MCF 10A (cell line): ENCODE results near the gene TRPM5. TPM values are rescaled to one million over a fixed set of nuclear protein-coding genes. Genes with fewer than 3 reads are reported as not detected.

Experiments
- BruUV-seq: library from RNA; stranded (reverse); fragments of 400-500 nt; replicated peaks from 2 replicates; lab custom pipeline; 2021; lab: Mats Ljungman, UMichigan
- CTCF ChIA-PET: fragments of 300-600 bp; sonication (Branson Sonifier 250); formaldehyde crosslinking; extraction: SDS; loops from one replicate; lab custom pipeline; 2021; ENCODE audit warnings: antibody characterized with exemption, inconsistent platforms; lab: Yijun Ruan, JAX
- POLR2A ChIA-PET: fragments of 300-600, 350-650 bp; sonication (Branson Sonifier 250); formaldehyde crosslinking; extraction: SDS; loops from one replicate; lab custom pipeline; 2020; ENCODE audit warnings: antibody characterized with exemption, inconsistent platforms; lab: Yijun Ruan, JAX
- DNase-seq: peaks from one replicate; pipeline ENCODE4 v3.0.0-alpha.2; 2018; ENCODE audit not compliant: unreplicated experiment
- H3K27ac Mint-ChIP-seq: one replicate; pipeline ENCODE4 v1.8.0; 2022; ENCODE audit warnings: mild to moderate bottlenecking, low read depth, mixed read lengths; ENCODE audit not compliant: unreplicated experiment
- H3K27me3 Mint-ChIP-seq: one replicate; pipeline ENCODE4 v1.8.0; 2022; ENCODE audit warnings: mixed read lengths; ENCODE audit not compliant: insufficient read depth, unreplicated experiment
- H3K36me3 Mint-ChIP-seq: one replicate; pipeline ENCODE4 v1.8.0; 2022; ENCODE audit warnings: mild to moderate bottlenecking, moderate library complexity, mixed read lengths; ENCODE audit not compliant: insufficient read depth, unreplicated experiment
- H3K4me1 Mint-ChIP-seq: one replicate; pipeline ENCODE4 v1.8.0; 2022; ENCODE audit warnings: mixed read lengths; ENCODE audit not compliant: insufficient read depth, unreplicated experiment
- H3K4me3 Mint-ChIP-seq: one replicate; pipeline ENCODE4 v1.8.0; 2022; ENCODE audit warnings: mild to moderate bottlenecking, moderate library complexity, mixed read lengths; ENCODE audit not compliant: unreplicated experiment
- H3K9me3 Mint-ChIP-seq: one replicate; pipeline ENCODE4 v1.8.0; 2022; ENCODE audit warnings: mixed read lengths; ENCODE audit not compliant: unreplicated experiment
- CTCF ChIP-seq: fragments of 200-600 bp; IDR thresholded peaks from one replicate; pipeline ENCODE4 v1.8.0; 2022; ENCODE audit warnings: antibody characterized with exemption, mild to moderate bottlenecking; ENCODE audit not compliant: unreplicated experiment
- intact Hi-C: fragments of 100-400 bp; cut with micrococcal nuclease; formaldehyde crosslinking; loops from 2 replicates; pipeline ENCODE4 v1.14.1; 2022
- total RNA-seq: library from RNA; stranded (reverse); gene quantifications from 2 replicates; pipeline ENCODE4 v1.2.3, GENCODE V29; 2022

Gene TRPM5
- total RNA-seq, 1 experiment from 2014 or later, result not detected

DNA sequence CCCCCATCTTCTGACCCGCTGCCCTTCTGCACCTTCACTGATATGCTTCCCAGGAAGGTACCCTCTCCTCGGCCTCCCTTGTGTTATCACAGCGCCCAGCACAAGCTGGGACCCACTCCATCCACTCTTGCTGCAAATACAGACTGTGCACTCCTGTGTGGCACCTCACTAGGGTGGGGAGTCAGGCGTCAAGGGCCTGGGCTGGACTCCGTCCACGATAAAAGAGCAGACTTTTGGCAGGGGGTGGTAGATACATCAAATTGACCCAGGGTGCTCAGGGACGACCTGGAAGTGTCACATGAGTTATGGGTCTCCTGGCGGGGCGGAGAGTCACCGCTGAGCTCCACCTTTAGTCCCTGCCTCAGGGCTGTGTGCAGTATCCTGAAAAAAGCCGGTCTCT, 908 bp downstream of the TRPM5 start:
- ChIA-PET CTCF (interaction anchor here (0.6 kb wide), 1 partner anchor 18 kb away, joined by 3 read pairs; no protein-coding TSS in a partner anchor), POLR2A (no interaction called here)
- Mint-ChIP-seq H3K9me3 (no peaks in the 10 kb centered on the region), H3K4me3 (no peak overlapping the region), H3K4me1 (no peaks in the 10 kb centered on the region), H3K27ac (no peak overlapping the region), H3K36me3 (no peaks in the 10 kb centered on the region), H3K27me3 (peaks cover 26% of the 10 kb centered on the region)
- intact Hi-C loops, result no loop called here
- BruUV-seq, result no TSS peak
- no peak for TF ChIP-seq CTCF
- no peak for DNase-seq

DNA sequence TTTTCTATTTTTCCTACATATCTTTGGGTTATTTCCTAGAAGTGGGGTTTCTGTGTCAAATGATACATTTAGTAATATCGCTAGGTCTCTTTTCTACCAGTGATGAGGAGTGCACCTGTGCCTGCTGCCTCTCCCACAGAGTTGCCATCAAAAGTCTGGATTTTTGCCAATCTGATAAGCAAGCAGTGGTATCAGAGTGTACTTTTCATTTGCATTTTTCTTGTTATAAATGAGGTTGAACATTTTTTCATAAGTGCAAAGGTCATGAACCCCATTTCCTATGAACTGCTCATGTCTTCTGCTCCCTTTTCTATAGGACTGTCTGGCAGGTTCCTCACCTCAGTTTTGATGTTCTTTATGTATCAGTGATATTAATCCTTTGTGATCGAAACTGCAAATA, 1.7 kb downstream of the TRPM5 start:
- POLR2A ChIA-PET, result interaction anchor here (1.0 kb wide), 1 partner anchor 25 kb away, joined by 4 read pairs; no protein-coding TSS in a partner anchor
- no peak overlapping the region for H3K27ac Mint-ChIP-seq
- no peaks in the 10 kb centered on the region for H3K36me3 Mint-ChIP-seq
- H3K9me3 Mint-ChIP-seq, result no peaks in the 10 kb centered on the region
- no TSS peak for BruUV-seq
- DNase-seq, result no peak
- CTCF ChIA-PET, result interaction anchor here (1.8 kb wide), 1 partner anchor 22 kb away, joined by 13 read pairs; no protein-coding TSS in a partner anchor
- H3K27me3 Mint-ChIP-seq, result peaks cover 26% of the 10 kb centered on the region
- intact Hi-C loops, result no loop called here
- no peaks in the 10 kb centered on the region for H3K4me1 Mint-ChIP-seq
- H3K4me3 Mint-ChIP-seq, result no peak overlapping the region
- no peak for TF ChIP-seq CTCF

- intact Hi-C loops, result no loop called here
- no peaks in the 10 kb centered on the region for H3K9me3 Mint-ChIP-seq
- no peaks in the 10 kb centered on the region for H3K36me3 Mint-ChIP-seq
- no peak overlapping the region for H3K4me3 Mint-ChIP-seq
- ChIA-PET CTCF (interaction anchor here (1.5 to 1.8 kb wide), 3 partner anchors 14 to 91 kb away, joined by 5 to 13 read pairs (median 7); no protein-coding TSS in a partner anchor), POLR2A (no interaction called here)
- no TSS peak for BruUV-seq
- no peak for DNase-seq
- no peaks in the 10 kb centered on the region for H3K4me1 Mint-ChIP-seq
- H3K27me3 Mint-ChIP-seq, result peaks cover 26% of the 10 kb centered on the region
- no peak overlapping the region for H3K27ac Mint-ChIP-seq
- no peak for TF ChIP-seq CTCF
Observed at GRCh38 chr11:2441171-2441570, 3.1 kb downstream of the TRPM5 start.

DNA sequence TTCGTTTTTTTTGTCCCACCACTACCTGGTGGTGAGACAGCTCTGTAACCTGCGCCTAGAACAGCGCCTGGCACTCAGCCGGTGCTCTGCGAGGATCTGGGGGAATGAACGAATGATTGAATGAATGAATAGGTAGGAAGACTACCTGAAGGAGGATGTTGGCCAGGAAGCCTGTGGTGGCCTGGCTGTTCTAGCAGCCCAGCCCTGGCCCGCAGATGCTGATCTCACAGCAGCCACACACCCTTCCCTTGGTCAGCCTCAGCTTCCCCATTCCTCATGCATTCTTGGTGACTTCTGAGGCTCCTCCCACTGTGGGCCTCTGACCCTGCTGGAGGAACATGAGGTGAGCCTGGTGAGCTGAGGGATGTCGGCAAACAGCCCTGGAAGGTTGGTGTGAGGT, 3.7 kb downstream of the TRPM5 start:
- intact Hi-C loops, result no loop called here

More for the DNA sequence above, 3.7 kb downstream of the TRPM5 start:
- BruUV-seq, result no TSS peak
- no peak for TF ChIP-seq CTCF
- peaks cover 26% of the 10 kb centered on the region for H3K27me3 Mint-ChIP-seq
- CTCF ChIA-PET, result interaction anchor here (1.5 to 1.6 kb wide), 2 partner anchors 14 to 91 kb away, joined by 5 to 7 read pairs; no protein-coding TSS in a partner anchor
- H3K9me3 Mint-ChIP-seq, result no peaks in the 10 kb centered on the region
- H3K36me3 Mint-ChIP-seq, result no peaks in the 10 kb centered on the region
- POLR2A ChIA-PET, result no interaction called here
- no peak for DNase-seq
- no peaks in the 10 kb centered on the region for H3K4me1 Mint-ChIP-seq
- H3K27ac Mint-ChIP-seq, result no peak overlapping the region
- H3K4me3 Mint-ChIP-seq, result no peak overlapping the region
